Thymus (tissue), 11 donors: ENCODE measurements around the gene ENG. TPM values are rescaled to one million over a fixed set of nuclear protein-coding genes. Genes with fewer than 3 reads are reported as not detected.
A peak's percentile ranks its signal among the peaks of the same experiment; 100 is the strongest.

Experiments used
- DNase-seq, 9 donors: peaks; one replicate each; pipeline ENCODE4 v3.0.0-alpha.2; 2013; ENCODE audit warnings: low spot score in 9 of 9, low read depth in 6 of 9, missing footprints in 1 of 9
- H3K27ac ChIP-seq, 2 donors: one replicate each; pipeline ENCODE4 v1.5.1; 2013; ENCODE audit warnings: control low read depth in 1 of 2, low read depth in 1 of 2, low read length in 1 of 2, mild to moderate bottlenecking in 1 of 2, moderate library complexity in 1 of 2
- H3K27me3 ChIP-seq, 2 donors: one replicate each; pipeline ENCODE4 v1.5.1; 2013; ENCODE audit warnings: low read length in 1 of 2; ENCODE audit not compliant: control insufficient read depth in 2 of 2, insufficient read depth in 1 of 2
- H3K36me3 ChIP-seq, 2 donors: one replicate each; pipeline ENCODE4 v1.5.1; 2013; ENCODE audit warnings: low read length in 1 of 2, mild to moderate bottlenecking in 1 of 2, moderate library complexity in 1 of 2; ENCODE audit not compliant: control insufficient read depth in 2 of 2, insufficient read depth in 2 of 2
- H3K4me1 ChIP-seq, 2 donors: one replicate each; pipeline ENCODE4 v1.5.1; 2013; ENCODE audit warnings: low read length in 2 of 2; ENCODE audit not compliant: control insufficient read depth in 2 of 2, insufficient read depth in 2 of 2
- H3K4me3 ChIP-seq, 2 donors: one replicate each; pipeline ENCODE4 v1.5.1; 2013; ENCODE audit warnings: low read length in 2 of 2, control low read depth in 1 of 2, mild to moderate bottlenecking in 1 of 2
- H3K9me3 ChIP-seq, 2 donors: one replicate each; pipeline ENCODE4 v1.5.1; 2013; ENCODE audit warnings: low read length in 1 of 2, mild to moderate bottlenecking in 1 of 2; ENCODE audit not compliant: control insufficient read depth in 2 of 2, insufficient read depth in 1 of 2
- WGBS: extraction: QIAGEN DNeasy Blood & Tissue Kit; methylation state at CpG from one replicate; pipeline ENCODE4 v1.1.7; 2013; 5-methylcytosine and 5-hydroxymethylcytosine counted together
- polyA plus RNA-seq: library from polyadenylated mRNA; stranded (reverse); fragments of 200-250 nt; gene quantifications from one replicate; pipeline ENCODE4 v1.2.3, GENCODE V29; 2013
- total RNA-seq: library from RNA; stranded (reverse); fragments of 120-200 nt; gene quantifications from one replicate; pipeline ENCODE4 v1.2.4, GENCODE V29; 2013
- donor health status: healthy.

Gene ENG
- total and polyA plus RNA-seq, 2 donors = 1.7 to 48.2 TPM

DNA sequence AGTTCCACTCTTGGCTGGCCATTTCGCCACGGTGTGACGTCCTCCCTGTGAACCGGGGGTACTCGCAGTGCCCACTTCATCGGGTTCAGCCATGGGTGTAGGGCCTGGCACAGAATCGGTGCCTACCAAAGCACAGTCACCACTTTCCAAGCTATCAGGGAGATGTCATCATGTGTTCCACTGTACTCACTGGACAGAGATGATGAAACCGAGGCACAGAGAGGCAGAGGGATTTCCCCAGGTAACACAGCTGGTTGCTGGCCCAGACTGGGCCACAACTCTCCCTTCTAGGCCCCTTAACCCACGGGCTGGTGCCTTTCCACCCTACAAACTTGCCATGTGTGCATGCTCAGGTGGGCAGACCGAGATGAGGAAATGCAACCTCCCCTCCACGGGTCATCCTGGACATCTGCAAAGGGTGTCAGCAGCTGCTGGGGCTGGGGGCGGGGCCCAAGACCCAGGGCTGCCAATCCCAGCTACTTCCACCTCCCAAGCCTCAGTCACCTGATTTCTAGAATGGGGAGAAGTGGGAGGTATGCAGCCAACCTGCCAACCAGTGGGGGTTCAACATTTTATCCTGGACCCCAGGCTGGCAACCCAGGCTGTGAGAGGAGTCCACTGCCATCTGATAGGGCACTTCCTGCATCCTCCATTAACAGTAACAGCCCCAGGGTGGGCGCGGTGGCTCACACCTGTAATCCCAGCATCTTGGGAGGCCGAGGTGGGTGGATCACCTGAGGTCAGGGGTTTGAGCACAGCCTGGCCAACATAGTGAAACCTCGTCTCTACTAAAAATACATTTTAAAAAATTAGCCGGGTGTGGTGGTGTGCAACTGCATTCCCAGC lies 75.1 kb downstream of the ENG start:
- WGBS = 33% methylated on average over 17 of the region's 17 CpGs
- Histone ChIP-seq H3K27ac (peak overlapping the region; percentile 95 to 98), H3K4me1 (peaks cover 47 to 73% of the 10 kb centered on the region in 2 donors), H3K4me3 (peak overlapping the region; percentile 88 to 99), H3K27me3 (no peaks in the 10 kb centered on the region), H3K36me3 (peaks cover 13 to 22% of the 10 kb centered on the region in 2 donors), H3K9me3 (peaks cover 0 to 2% of the 10 kb centered on the region in 2 donors)
- peak in 2 of 9 donors; percentile 37 to 60 for DNase-seq

- 5% methylated on average over 13 of the region's 13 CpGs for WGBS
- no peaks in the 10 kb centered on the region for H3K27me3 ChIP-seq
- peaks cover 21 to 30% of the 10 kb centered on the region in 2 donors for H3K36me3 ChIP-seq
- peaks cover 0 to 2% of the 10 kb centered on the region in 2 donors for H3K9me3 ChIP-seq
- peak within 1 kb of the TSS; percentile 88 to 99 for H3K4me3 ChIP-seq
- H3K27ac ChIP-seq = peak within 1 kb of the TSS; percentile 95 to 98
- peaks cover 45 to 73% of the 10 kb centered on the region in 2 donors for H3K4me1 ChIP-seq
- peak in 2 of 9 donors; percentile 71 to 86 for DNase-seq
These were observed 76.0 kb downstream of the ENG start, which contains the start of gene SH2D3C for GRCh38 chr9:127778280-127779135. SH2D3C (minus strand) TSS chr9:127778666; CDS start chr9:127778627, 39 bp downstream.

- Histone ChIP-seq H3K4me3 (peak overlapping the region; percentile 88 to 99), H3K36me3 (peaks cover 31 to 41% of the 10 kb centered on the region in 2 donors), H3K4me1 (peaks cover 38 to 73% of the 10 kb centered on the region in 2 donors), H3K27ac (peak overlapping the region; percentile 95 to 98), H3K27me3 (no peaks in the 10 kb centered on the region), H3K9me3 (peaks cover 0 to 2% of the 10 kb centered on the region in 2 donors)
- peak in 1 of 9 donors; percentile 39 for DNase-seq
- 6% methylated on average over 18 of the region's 18 CpGs for WGBS
These were observed 77.0 kb downstream of the ENG start for GRCh38 chr9:127777368-127777980.

DNA sequence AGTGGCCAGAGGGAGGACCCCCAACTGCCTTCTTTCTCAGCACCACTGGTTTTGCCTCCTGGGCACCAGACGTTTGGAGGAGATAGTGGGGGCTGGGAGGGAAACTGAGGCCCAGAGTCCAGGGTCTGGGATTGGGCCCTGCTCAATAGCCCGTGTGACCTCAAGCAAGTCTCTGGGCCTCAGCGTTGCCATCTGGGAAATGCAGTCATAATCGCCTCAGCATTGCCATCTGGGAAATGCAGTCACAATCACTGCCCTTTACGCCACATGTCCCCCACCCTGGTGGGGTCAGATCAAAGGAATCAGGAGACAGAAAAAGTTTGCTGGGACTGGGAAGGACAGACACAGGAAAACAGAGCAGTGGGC lies 77.6 kb downstream of the ENG start:
- peak overlapping the region; percentile 88 to 99 for H3K4me3 ChIP-seq
- 6% methylated on average over 5 of the region's 5 CpGs for WGBS
- peaks cover 38 to 76% of the 10 kb centered on the region in 2 donors for H3K4me1 ChIP-seq
- DNase-seq = peak in 2 of 9 donors; percentile 32 to 53
- no peaks in the 10 kb centered on the region for H3K27me3 ChIP-seq
- peaks cover 30 to 44% of the 10 kb centered on the region in 2 donors for H3K36me3 ChIP-seq
- peaks cover 0 to 2% of the 10 kb centered on the region in 2 donors for H3K9me3 ChIP-seq
- H3K27ac ChIP-seq = peak overlapping the region; percentile 95 to 98

GRCh38 chr9:127776195-127776923 lies 78.1 kb downstream of the ENG start:
- H3K27ac ChIP-seq = peak overlapping the region; percentile 95 to 98

GRCh38 chr9:127773981-127774380 lies 80.5 kb downstream of the ENG start:
- H3K27ac ChIP-seq = peak overlapping the region; percentile 65 to 68
- H3K9me3 ChIP-seq = no peaks in the 10 kb centered on the region

More at GRCh38 chr9:127776195-127776923, 78.1 kb downstream of the ENG start:
- peak; percentile 92 to 99 (median 97) for DNase-seq
- WGBS = 2% methylated on average over 15 of the region's 15 CpGs
- Histone ChIP-seq H3K4me3 (peak overlapping the region; percentile 88 to 99), H3K4me1 (peaks cover 37 to 76% of the 10 kb centered on the region in 2 donors), H3K27me3 (no peaks in the 10 kb centered on the region), H3K36me3 (peaks cover 27 to 45% of the 10 kb centered on the region in 2 donors), H3K9me3 (peaks cover 0 to 2% of the 10 kb centered on the region in 2 donors)

GRCh38 chr9:127773272-127773671 lies 81.2 kb downstream of the ENG start:
- Histone ChIP-seq H3K9me3 (no peaks in the 10 kb centered on the region), H3K4me3 (no peak overlapping the region), H3K27me3 (no peaks in the 10 kb centered on the region), H3K36me3 (peaks cover 36 to 56% of the 10 kb centered on the region in 2 donors), H3K4me1 (peaks cover 38 to 77% of the 10 kb centered on the region in 2 donors), H3K27ac (peak overlapping the region in 1 of 2 donors; percentile 74)
- no peak for DNase-seq
- 95% methylated on average over 3 of the region's 3 CpGs for WGBS

More at GRCh38 chr9:127773981-127774380, 80.5 kb downstream of the ENG start:
- Histone ChIP-seq H3K4me3 (no peak overlapping the region), H3K27me3 (no peaks in the 10 kb centered on the region), H3K4me1 (peaks cover 33 to 75% of the 10 kb centered on the region in 2 donors), H3K36me3 (peaks cover 36 to 51% of the 10 kb centered on the region in 2 donors)
- WGBS = 96% methylated on average over 10 of the region's 10 CpGs
- no peak for DNase-seq

DNA sequence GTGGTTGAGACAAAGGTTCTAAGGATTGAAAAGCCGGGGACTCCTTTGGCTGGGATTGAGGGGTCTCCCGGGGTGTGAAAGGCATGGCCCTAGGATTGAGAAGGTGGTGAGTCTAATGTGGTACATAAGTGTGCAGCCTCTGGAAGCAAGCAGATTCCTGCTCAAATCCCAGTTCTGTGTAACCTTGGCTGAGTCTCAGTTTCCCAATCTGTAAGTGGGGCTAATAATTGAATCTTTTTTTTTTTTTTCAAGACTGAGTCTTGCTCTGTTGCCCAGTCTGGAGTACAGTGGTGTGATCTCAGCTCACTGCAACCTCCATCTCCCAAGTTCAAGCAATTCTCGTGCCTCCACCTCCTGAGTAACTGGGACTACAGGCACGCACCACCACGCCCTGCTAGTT lies 81.9 kb downstream of the ENG start:
- Histone ChIP-seq H3K4me1 (peaks cover 45 to 84% of the 10 kb centered on the region in 2 donors), H3K9me3 (no peaks in the 10 kb centered on the region), H3K27ac (peak overlapping the region in 1 of 2 donors; percentile 74), H3K36me3 (peaks cover 43 to 62% of the 10 kb centered on the region in 2 donors), H3K27me3 (no peaks in the 10 kb centered on the region), H3K4me3 (no peak overlapping the region)
- 98% methylated on average over 5 of the region's 5 CpGs for WGBS
- no peak for DNase-seq
